Retinal pigment epithelial cell (primary cell): Measurements from ENCODE around the gene KRTAP1-1.
"Not testable (repeated sequence)": the region's sequence is repeated elsewhere in the genome, so short reads cannot be mapped to it uniquely, and the experiment has no call there.

ENCODE experiments used
- DNase-seq: peaks from one replicate; pipeline ENCODE4 v3.0.0-alpha.2; 2010; ENCODE audit warnings: low read depth
- H3K4me3 ChIP-seq: 2 replicates; pipeline ENCODE4 v1.5.1; 2011; ENCODE audit warnings: mild to moderate bottlenecking, low read length, control low read depth, moderate library complexity
- CTCF ChIP-seq: conservative IDR thresholded peaks from 2 replicates; pipeline ENCODE4 v1.5.1; 2011; ENCODE audit warnings: low read depth, low read length, control low read depth, inconsistent platforms

KRTAP1-1 gene

GRCh38 chr17:41040783-41041571, at the start of gene KRTAP1-1:
Gene KRTAP1-1, minus strand, starts transcription at chr17:41041450. Its CDS starts 53 bp downstream, at chr17:41041397.
- not testable (repeated sequence) for H3K4me3 ChIP-seq, DNase-seq

GRCh38 chr17:41088760-41089352, 47.6 kb upstream of the KRTAP1-1 start:
- not testable (repeated sequence) for DNase-seq, H3K4me3 ChIP-seq

GRCh38 chr17:41084100-41084856, 43.0 kb upstream of the KRTAP1-1 start, which contains the start of gene KRTAP4-7:
Gene KRTAP4-7, plus strand, starts transcription at chr17:41084150. Its CDS starts 57 bp downstream, at chr17:41084207.
- H3K4me3 ChIP-seq, DNase-seq: not testable (repeated sequence)

- DNase-seq, H3K4me3 ChIP-seq: not testable (repeated sequence)
Measured at GRCh38 chr17:41083427-41083826, 42.2 kb upstream of the KRTAP1-1 start.

GRCh38 chr17:41082626-41083025, 41.4 kb upstream of the KRTAP1-1 start:
- no peak for TF ChIP-seq CTCF
- H3K4me3 ChIP-seq = no peak overlapping the region
- DNase-seq = no peak

- TF ChIP-seq CTCF = no peak
- no peak for DNase-seq
- no peak overlapping the region for H3K4me3 ChIP-seq
Measured at GRCh38 chr17:41076788-41077187, 35.5 kb upstream of the KRTAP1-1 start.

GRCh38 chr17:41073676-41074075, 32.4 kb upstream of the KRTAP1-1 start:
- DNase-seq = no peak
- no peak overlapping the region for H3K4me3 ChIP-seq
- TF ChIP-seq CTCF = no peak

- no peak for DNase-seq
- TF ChIP-seq CTCF = no peak
Measured at GRCh38 chr17:41071606-41072360, 30.5 kb upstream of the KRTAP1-1 start.

More at GRCh38 chr17:41071606-41072360, 30.5 kb upstream of the KRTAP1-1 start:
- no peak overlapping the region for H3K4me3 ChIP-seq
